HG03558 (cell line): ENCODE data around the gene PEAK1.
A peak's percentile ranks its signal among the peaks of the same experiment; 100 is the strongest.
"Not testable (repeated sequence)": the region's sequence is repeated elsewhere in the genome, so short reads cannot be mapped to it uniquely, and the experiment has no call there.

Experiments used
- ATAC-seq: cut with Tn5 transposase; IDR thresholded peaks from one replicate; pipeline ENCODE4 v1.9.1; 2021; ENCODE audit warnings: moderate number of reproducible peaks; ENCODE audit not compliant: unreplicated experiment; ENCODE audit errors: extremely low read depth

PEAK1 gene

DNA sequence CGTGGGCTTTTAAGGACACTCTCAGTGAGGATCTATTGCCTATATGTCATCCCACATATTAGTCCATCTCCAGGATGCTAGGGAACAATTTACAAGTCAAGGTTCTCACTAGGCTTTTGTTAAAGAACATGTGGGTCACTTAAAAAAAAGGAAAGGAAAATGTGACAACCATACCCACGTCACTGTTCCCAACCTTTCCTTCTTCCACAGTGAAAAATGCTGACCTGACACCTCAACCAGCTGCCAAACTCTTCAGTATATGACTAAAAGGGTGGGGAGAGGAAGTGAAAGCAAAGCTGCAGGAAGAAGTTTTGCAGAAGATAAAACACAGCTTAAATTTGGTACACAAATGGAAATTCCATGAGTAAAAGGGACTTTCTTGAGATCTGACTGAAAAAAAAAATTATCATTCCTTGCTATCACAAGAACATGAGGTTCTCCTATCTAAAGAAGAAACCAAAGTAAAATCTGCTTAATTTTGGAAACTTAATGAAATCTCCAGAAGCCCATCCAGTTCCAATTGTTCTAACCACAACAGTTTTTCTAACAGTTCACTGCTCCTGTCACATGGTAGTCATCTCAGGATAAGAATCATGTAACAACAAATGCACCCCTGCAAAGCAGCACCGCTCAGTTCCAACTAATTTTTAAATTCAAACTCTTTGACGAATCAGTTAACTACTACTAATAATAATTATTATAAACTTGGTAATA, 232.0 kb downstream of the PEAK1 start:
- no peak for ATAC-seq

DNA sequence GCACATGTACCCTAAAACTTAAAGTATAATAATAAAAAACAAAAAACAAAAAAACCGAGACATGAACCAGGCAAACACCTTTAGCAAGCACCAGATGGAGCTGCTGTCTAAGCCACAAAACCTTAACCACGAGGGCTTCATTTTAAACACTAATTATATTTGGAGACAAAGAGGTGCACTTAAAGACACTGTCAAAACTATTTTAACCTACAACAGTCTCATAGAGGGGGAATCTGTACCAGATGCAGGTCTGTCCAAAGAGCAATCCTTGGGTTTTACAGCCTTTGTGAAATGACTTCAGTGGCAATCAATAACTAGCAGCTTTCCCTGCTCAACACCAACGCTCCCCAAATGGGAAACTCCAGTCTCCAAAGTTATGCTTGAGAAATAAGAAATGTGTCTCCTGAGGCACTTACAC, 233.3 kb downstream of the PEAK1 start:
- ATAC-seq: no peak

DNA sequence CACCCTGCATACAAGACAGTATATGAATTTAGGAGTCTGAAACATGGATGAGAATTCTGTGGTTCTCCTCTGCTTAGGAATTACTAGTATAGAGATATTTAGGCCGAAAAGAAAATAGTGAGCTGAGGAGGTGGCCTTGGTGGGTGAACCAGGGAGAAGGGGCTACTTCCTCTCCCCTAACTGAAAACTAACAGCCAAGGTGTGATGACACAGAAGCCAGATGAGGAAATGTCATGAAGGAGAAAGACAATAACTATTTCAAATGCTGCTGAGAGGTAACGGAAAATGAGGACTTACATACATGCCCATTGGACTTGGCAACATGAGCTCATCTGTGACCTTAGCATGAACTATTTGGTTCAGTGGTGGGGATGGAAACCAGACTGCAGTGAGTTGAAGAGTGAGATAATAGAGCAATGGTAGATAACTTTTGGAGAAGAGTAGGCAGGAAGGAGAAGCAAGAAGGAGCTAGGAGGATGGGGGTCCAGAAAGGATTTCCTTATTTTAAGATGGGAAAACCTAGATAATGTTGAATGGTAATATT, 234.6 kb downstream of the PEAK1 start:
- no peak for ATAC-seq

DNA sequence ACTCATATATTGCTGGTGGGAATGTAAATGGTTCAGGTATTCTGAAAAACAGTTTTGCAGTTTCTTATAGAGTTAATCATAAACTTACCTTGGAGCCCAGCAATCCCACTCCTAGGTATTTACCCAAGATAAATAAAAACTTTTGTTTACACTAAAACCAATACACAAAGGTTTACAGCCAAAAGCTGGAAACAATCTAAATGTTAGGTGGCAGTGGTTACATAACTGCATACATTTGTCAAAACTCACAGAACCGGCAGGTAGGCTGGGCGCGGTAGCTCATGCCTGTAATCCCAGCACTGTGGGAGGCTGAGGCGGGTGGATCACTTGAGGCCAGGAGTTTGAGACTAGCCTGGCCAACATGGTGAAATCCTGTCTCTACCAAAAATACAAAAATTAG, 235.6 kb downstream of the PEAK1 start:
- not testable (repeated sequence) for ATAC-seq

DNA sequence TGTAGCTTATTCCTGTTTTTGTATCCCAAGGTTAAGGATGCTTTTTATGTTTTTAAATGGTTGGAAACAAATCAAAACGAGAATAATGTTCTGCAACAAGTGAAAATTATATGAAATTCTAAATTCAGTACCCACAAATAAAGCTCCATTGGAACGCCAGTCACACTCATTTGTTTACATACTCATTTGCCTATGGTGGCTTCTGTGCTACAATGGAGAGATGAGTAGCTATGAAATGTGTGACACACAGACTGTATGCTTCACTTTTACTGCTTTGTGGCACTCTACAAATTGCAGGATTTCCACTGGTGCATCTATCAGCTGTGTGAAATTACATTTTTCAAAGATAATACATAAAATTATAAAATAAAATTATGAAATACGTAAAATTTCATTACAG, 236.8 kb downstream of the PEAK1 start:
- no peak for ATAC-seq

DNA sequence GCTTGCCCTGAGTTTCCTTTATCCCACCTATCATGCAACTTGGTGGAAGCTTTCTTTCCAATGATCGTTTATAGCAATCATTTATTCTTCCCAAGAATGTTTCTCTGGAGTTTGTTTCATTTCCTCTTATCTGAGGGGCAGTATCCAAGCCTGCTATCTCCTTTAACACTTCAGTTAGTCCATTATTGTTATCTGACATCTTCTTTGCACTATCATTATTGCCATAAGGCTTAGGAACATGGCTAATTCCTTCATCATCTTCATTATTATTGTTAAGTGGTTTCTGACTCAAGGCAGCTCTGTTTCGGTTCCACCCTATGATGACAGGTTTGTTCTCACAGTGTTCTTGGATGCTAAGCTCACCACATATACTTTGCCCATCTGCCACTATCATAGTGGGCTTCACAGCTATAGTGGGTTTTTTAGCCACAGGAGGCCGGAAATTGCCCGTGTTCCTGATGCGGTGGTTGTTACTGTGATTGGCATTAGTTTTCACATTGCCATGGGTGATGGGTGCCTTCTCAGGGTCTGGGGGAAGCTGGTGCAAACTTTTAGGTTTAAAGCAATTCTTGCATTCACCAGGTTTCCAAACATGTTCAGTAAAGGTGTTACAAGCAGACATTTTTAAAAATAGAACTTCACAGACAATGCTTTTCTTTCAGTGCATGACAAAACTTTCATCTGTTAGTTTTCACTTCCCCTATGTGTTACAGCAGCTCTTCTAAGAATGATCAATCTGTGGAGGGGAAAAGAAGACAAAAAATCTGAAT, 238.4 kb downstream of the PEAK1 start:
- no peak for ATAC-seq

DNA sequence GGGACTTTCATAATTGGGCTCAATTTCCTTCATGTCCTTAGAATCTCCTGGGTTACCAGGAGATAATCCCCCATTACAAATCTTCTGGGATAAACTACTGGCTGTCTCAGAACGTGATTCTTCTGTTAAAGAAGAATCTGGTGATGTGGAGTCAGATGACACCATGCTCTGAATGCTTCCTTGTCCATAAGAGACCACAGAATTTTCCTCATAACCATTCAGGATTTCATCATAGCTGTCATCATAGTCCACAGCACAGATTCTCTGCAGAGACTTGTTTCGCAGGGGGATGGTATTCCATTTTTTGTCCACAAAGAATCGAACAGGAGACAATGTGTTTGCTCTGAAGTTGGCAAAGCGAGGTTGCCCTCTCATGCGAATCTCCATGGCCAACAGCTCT, 239.1 kb downstream of the PEAK1 start:
- no peak for ATAC-seq

DNA sequence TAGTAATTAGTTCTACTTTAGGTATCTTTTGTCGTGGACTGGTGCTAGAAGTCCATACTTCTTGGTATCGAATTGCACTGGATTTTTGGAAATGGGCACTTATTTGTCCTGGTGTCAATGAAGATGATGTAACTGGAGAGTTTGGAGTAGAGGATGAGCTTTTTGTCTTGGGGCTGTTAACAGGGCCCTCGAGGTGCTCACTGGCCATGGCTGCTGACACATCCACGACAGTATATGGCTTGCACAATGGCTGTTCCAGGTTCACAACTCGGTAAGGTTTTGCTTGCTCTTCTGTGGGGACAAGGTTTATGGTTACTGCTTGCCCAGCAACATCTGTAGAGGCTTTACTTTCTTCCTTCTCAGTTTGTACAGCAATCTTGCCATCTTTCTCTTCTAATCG, 239.6 kb downstream of the PEAK1 start:
- ATAC-seq: no peak

DNA sequence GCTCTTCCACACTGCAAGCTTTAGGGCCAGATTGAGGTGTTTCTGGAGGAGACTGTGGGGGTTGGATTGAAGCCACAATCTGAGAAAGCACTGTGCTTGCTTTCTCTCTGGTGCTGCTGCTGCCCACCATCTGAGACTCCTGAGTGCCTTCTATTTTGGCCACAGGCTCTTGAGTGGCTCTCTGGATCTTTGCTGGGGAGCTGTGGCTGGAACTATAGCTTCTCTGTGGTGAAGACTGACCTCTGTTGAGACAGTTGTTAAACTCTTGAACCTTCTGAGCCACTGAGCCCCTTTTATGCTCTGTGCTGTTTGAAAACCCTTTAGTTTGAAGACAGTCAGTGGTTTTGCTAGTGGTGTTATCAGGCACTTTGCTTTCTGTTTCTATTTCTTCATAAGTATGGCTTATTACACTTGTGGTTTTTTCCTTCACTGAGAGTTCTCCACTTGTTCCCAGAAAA, 240.3 kb downstream of the PEAK1 start:
- ATAC-seq: peak; percentile 34

DNA sequence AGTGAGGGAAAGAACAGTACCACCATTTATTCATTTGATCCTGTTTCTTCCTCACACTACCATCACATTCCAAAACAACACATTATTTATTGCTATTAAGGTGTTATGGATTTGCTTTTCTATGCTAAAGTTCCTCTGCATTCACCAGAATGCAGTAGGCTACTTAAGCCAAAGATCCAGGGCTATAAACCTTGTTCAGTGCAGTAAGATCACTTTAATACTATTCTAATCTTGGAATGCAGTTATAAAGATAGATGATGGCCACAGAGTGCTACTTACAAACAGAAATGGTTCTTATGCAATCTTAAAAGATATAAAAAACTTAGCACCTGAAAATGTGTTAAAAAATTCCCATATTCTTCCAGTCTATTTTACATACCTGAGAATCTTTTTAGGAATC, 241.5 kb downstream of the PEAK1 start:
- no peak for ATAC-seq

DNA sequence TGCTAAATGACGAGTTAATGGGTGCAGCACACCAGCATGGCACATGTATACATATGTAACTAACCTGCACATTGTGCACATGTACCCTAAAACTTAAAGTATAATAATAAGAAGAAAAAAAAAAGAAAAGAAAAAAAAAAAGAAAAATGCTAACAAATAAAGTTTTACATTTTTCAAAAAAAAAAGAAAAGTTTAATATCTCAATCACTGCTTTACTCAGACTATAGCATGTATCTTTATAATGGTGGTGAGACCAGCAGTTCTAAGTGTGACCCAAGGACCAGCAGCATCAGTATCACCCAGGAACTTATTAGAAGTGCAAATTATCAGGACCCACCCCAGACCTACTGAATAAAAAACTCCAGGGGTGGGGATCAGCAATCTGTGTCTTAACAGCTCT, 243.8 kb downstream of the PEAK1 start:
- not testable (repeated sequence) for ATAC-seq

DNA sequence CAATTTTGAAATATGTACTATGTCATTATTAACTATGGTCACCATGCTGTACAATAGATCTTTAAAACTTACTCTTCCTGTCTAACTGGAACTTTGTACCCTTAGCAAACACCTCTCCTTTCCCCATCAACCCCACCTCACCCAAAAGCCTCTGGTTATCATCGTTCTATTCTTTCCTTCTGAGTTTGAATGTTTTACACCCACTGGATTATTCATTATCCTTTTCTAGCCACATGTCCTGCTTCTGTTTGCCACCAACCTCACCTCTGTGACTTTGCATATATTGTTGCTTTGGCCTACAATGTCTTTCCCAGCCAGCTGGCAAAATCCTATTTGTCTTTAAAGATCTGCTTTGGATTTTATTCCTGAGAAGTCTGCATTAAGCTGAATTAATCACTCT, 246.4 kb downstream of the PEAK1 start:
- no peak for ATAC-seq

DNA sequence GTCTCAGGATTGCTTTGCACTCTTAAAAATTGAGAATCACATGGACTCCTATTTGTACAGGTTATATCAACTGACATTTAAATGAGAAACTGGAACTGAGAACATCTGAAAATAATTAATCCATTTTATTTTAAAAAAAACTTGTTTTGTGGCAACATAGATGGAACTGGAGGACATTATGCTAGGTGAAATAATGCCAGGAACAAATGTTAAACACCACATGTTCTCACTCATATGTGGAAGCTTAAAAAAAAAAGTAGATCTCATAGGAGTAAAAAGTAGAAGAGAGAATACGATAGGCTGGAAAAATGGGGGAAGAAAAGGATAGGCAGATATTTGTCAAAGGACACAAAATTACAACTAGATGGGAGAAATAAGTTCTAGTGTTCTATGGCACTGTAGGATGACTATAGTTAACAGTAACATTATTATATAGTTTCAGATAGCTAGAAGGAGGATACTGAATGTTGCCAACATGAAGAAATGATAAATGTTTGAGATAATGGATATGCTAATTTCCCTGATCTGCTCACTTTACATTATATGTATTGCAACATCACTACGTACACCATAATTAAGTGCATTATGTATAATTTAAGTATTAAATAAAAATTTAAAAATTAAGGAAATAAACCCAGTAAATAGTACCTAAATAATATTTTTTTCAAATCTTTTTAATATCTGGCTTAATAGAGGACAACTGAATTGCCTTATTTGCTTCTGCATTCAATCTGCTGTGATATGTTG, 248.5 kb downstream of the PEAK1 start:
- ATAC-seq: no peak

DNA sequence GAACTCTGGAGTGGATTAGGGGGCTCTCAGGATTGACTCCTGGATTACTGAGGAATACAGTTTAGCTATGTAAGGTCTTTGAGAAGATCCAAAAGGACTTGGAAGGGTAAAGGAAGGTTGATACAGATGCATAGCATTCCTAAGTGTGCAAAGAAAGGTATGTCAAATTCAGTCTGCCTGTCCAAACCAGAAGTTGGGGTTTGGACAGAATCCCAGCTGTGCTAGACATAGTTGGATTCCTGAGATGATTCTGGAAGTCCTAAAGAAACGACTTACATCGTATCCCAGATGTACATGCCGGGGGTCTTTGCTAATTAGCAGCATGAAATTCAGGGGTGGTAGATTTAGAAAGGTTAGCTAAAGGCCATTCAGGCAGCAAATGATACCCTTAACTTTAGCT, 251.3 kb downstream of the PEAK1 start:
- ATAC-seq: no peak

DNA sequence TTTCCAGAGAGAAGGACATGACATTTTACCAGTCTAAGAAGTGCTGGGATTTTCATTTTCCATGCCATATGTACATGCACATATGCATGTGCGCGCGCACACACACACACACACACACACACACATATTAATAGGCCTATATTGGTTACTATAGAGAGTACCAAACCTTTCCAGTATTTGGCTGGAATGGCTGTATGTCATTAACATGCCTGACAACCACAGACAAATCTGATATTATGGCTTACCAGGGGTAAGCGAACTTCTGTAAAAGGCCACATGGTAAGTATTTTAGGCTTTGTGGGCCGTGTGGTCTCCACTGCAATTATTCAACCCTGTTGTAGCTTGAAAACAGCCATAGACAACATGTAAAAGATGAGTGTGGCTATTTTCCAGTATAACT, 251.8 kb downstream of the PEAK1 start:
- no peak for ATAC-seq

DNA sequence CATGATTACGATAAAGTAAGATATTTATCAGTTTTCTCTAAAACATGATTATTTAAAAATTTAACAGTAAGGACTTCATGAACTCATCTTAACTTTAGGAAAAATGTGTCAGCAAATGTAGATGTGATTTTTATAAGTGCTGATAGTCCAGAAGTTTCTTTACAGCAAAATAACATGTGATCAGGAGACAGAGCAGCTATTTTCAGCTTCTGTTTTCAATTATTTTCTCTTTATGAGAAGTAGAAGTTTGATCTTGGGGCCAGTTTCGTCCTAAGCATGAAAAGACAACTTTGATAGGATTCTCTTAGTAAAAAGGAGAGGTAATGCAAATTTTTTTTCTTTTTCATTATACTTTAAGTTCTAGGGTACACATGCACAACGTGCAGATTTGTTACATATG, 252.5 kb downstream of the PEAK1 start:
- ATAC-seq: no peak

DNA sequence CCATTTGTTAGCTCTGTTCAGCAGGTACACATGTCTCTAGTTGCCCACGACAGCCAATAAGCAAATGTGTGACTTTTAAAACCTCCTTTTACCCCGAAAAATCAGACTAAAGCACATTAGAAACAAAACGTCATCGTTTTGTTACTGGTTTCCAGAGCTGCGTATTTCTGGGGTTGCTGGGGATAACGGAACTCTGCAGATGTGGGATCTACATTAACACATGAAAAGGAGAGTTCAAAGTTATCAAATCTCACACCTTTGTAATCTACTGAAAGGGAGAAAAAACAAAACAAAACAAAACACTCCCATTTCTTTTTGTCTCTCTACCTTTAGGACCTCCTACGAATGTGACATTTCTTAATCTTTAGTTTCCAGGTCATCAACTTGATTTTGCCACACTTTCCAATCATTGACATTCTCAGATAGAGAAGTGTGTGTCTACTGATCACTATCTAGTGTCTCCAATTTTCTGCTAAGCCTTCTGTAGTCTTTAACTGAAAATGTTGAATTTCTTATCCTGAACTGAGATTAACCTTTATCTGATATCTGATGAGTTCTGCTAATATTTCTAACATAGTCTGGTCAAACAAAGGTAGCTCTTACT, 256.0 kb downstream of the PEAK1 start:
- ATAC-seq: no peak

DNA sequence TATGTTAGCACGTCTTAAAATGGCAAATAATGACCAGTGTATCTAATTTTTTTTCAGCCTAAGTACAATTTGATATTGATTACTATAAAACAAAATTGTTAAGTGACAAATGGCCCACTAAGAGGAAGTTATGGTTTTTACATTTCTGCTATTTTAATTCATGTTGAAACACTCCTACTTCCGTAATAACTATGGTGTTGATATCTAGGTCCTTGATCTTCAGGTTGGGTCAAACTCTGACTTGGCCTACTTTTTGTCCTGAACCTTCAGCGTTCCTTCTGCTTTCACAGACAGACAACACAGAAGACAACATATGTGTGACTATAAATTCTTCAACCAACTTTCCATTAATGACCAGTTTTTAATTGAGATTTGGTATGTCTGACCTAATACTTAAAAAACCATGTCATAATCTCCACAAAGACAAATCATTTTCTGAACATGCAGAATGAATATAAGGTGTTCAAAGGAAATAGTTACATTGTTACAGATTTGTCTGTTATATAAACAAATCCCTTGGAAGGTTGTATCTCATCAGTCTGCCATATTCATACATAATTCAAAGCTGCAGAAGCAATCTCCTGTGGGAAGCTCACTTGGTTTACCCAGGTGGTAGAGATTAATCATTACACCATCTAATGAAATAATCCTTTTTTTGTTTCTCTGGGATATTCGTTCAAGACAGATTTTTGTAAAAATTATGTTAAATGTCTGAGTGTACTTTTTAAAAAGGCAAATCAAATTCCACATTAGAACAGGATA, 256.9 kb downstream of the PEAK1 start:
- no peak for ATAC-seq

DNA sequence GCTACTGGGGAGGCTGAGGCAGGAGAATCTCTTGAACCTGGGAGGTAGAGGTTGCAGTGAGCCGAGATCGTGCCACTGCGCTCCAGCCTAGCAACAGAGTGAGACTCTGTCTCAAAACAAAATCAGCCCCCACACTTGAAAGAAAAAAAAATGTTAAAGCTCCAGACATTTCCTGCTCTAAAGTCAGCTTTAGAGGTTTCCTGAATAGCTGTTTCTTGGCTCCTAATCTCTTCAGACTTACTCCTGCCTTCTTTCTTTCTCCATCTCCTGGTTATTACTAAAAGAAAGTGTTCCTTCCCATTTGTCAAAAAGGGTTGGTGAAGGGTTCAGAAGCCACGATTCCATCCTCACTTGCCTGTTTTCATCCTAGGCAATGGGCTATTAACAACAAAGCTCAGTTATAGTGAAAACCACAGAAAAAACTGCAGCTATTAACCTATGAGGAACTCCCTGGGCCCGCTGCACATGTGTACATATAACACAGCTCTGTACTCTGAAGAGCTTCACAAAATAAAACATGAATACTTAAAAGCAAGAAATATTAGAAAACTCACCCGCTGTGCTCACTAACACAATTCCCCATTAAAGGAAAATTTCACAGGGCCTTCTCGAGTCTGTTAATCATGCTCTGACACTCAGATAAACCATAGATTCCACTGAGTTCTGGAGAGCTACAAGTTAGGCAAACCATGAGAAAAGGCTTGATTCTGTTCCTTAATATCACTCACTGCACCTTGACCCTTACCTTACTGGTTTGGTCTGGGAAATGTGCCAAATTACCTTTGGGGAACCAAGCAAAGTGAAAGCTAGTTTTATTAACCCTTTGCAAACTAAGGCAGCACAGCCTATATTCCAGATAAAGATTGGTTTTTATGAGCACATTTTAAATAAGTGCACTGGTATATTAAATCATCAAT, 259.1 kb downstream of the PEAK1 start:
- ATAC-seq: no peak
